Dermis microvascular lymphatic vessel endothelial cell (primary cell): ENCODE data around the gene DCDC2. TPM values are rescaled to one million over a fixed set of nuclear protein-coding genes. Genes with fewer than 3 reads are reported as not detected.
A peak's percentile ranks its signal among the peaks of the same experiment; 100 is the strongest.
"Not testable (repeated sequence)": the region's sequence is repeated elsewhere in the genome, so short reads cannot be mapped to it uniquely, and the experiment has no call there.

Source experiments
- DNase-seq, 2 donors: peaks; one replicate each; pipeline versions ENCODE4 v3.0.0 to v3.0.0-alpha.2; 2010; ENCODE audit warnings: low read depth in 2 of 2
- total RNA-seq: library from RNA; depleted of rRNA; stranded (reverse); fragments of >200 nt; gene quantifications from 2 replicates; pipeline ENCODE4 v1.2.1, GENCODE V29; 2014

The DCDC2 gene
- total RNA-seq, 1 donor from 2014 or later: not detected

- no peak for DNase-seq
These were observed 30.1 kb downstream of the DCDC2 start for GRCh38 chr6:24327756-24328155.

- DNase-seq: no peak
These were observed 31.9 kb downstream of the DCDC2 start for GRCh38 chr6:24325978-24326377.

GRCh38 chr6:24324617-24325016 lies 33.2 kb downstream of the DCDC2 start:
- no peak for DNase-seq

DNA sequence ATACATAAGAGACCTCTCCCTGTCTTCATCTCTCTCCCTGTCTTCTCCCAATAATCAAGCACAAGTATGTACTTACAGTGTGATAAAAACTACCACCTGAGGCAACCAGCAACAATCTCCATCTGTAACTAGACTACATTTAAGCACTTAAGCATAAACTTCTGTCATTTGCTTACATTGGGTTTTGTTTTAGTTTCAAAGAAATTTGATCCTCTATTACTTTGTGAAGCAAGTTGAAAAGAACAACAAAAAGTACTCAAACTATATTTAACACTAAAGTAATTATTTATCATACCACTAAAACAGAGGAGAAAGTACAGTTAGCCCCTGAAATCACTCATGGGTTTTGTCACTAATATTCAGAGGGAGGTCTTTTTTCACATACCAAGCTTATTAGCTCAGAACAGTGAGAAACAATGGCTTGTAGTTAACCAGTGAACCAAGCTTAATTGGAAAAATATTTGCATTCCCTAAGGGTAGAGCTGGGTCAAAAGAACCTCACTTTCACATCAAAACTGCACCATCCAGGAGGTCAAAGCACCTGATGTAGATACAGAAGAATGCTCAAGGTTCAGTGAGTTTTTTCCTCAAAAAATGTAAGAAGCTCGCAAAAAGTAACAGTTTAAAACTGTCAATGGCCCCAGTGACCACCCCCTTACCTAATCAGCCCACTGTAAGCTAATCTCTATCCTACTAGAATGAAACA lies 34.1 kb downstream of the DCDC2 start:
- no peak for DNase-seq

GRCh38 chr6:24322924-24323323 lies 34.9 kb downstream of the DCDC2 start:
- no peak for DNase-seq

DNA sequence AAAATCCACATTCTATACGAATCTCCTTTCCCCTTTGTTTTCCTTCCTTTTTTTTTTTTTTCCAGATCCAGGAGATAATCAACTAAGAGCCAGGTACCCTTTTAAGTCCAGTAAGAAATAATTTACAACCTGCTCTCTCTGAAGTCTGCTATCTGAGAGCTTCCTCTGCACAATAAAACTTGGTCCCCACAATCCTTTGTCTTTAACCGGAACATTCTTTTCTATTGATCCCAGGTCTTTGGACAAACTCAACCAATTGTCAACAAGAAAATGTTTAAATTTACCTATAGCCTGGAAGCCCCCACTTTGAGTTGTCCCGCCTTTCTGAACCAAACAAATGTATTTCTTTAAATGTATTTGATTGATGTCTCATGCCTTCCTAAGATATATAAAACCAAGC lies 35.4 kb downstream of the DCDC2 start:
- not testable (repeated sequence) for DNase-seq

GRCh38 chr6:24321538-24322162 lies 36.2 kb downstream of the DCDC2 start:
- no peak for DNase-seq

- DNase-seq: peak; percentile 4 to 24
These were observed 44.4 kb downstream of the DCDC2 start for GRCh38 chr6:24313251-24314141.

DNA sequence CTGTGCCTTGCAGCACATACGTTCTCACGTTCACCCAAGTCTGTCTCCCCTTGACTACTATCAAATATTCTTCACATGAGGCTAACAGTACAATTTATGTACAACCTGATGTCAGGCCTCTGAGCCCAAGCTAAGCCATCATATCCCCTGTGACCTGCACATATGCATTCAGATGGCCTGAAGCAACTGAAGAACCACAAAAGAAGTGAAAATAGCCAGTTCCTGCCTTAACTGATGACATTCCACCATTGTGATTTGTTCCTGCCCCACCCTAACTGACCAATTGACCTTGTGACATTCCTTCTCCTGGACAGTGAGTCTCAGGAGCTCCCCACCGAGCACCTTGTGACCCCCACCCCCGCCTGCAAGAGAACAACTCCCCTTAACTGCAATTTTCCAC lies 46.1 kb downstream of the DCDC2 start:
- DNase-seq: not testable (repeated sequence)

- no peak for DNase-seq
These were observed 50.0 kb downstream of the DCDC2 start for GRCh38 chr6:24307881-24308280.

DNA sequence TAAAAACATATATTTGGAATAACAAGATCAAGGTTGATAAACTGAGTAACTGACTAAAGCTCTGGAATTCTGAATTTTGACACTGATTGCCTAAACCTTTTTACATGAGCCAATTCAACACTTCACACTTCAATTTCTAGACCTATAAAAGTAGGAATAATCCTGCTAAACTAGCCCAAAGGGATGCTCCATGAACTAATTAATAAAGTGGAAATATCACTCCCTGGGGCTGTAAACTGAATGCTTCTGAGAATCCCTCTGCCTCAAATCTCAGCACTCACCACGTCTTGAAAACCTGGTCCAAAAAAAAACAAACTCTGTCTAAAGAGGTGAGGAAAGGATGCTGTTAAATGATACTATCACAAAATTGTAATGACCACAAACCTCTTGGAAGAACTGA lies 50.9 kb downstream of the DCDC2 start:
- no peak for DNase-seq

DNA sequence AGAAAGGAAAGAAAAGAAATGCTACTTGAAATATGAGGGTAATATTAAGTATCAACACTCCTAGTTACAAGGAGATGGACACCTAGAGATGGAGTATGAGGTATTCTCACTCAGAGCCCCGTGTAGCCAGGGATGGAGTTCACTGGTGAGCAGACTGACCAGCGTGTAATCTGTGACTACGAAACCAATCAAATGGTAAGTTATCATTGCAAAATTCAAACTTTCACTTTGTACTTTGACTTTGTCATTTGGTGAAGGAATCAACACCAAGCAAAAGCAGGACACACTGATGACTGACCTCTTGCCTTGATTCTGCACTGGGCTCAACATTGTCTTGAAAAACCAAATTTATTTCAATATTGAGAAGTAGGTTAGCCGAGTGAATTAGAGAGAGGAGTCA lies 51.8 kb downstream of the DCDC2 start:
- DNase-seq: no peak

DNA sequence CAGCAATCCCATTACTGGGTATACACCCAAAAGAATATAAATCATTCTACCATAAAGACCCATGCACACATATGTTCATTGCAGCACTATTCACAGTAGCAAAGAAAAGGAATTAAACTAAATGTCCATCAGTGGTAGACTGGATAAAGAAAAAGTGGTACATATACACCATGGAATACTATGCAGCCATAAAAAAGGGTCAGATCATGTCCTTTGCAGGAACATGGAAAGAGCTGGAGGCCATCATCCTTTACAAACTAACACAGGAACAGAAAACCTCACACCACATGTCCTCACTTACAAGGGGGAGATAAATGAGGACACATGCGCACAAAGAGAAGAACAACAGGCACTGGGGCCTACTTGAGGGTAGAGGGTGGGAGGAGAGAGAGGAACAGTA lies 60.9 kb downstream of the DCDC2 start:
- DNase-seq: no peak

- DNase-seq: not testable (repeated sequence)
These were observed 64.0 kb downstream of the DCDC2 start for GRCh38 chr6:24293852-24294251.

DNA sequence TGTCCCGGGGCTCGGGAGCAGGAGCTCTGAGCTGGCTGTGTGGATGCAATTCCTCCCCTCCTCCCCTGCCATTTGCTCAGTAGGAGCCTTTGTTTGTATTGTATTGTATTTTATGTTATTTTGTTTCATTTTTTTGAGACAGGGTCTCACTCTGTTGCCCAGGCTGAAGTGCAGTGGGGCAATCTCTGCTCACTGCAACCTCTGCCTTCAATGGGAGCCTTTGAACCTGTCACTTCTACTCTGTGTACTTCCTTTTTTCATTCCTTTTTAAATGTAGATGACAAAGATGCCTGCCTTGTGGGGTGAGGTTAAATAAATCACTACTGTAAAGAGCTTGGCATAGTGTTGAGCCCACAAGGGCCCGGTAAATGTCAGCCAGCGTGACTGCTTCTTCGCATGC lies 70.6 kb downstream of the DCDC2 start:
- no peak for DNase-seq

DNA sequence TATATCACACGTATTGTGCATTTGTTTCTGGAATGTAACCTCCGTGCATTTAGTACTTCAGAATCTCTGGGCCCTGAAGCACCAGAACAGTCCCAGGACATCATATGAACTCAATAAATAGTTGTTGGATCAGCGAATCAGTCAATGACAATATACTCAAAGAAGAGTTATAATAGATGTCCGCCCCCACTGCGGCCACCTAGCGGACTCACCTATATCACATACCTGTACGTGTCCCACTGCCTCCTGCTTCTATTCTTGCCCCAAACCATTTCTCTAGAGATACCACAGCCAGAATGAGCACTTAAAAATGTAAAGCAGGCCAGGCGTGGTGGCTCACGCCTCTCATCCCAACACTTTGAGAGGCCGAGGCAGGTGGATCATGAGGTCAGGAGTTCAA lies 73.9 kb downstream of the DCDC2 start:
- DNase-seq: no peak

DNA sequence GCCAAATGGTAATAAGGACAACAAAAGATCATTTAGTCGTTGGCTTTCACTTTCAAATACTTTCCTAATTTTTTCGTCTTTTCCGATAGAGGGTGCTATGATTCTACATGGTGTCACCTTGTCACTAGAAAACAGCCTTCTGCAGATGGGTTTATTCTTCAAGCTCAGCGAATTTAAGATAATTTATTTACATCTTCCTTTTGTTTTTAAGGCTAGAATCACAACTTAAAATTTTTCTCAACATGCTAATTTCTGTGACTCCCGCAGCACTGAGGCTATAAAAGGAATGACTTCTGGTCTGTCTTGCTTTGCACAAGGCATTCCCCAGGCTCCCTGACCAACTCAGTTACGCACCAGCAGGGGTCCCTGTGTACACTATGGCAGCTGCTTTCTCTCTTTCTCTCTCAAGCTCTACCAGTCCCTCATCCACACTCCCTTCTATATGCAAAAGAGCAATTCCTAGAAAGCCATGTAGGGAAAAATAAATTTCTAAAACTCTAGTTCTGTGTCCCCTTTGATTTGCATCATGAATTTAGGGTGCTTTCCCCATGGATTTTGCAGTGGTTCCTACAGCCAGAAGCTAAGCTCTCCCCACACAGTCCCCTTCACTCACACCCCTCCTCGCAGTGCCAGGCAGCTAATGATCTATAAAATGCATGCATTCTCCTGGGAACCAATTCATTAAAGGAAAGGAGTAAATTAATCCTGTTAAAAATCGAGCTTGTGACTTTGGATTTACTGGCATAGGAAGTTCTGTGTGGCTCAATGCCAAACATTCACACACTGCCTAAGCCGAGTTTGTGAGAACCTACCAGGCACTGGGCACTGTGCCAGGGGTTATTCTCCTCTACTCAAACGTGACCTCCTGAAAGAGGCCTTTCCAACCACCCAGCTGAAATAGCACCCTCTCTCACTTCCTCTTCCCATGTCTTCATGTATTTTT lies 74.5 kb downstream of the DCDC2 start:
- DNase-seq: peak; percentile 71 to 90

- DNase-seq: peak in 1 of 2 donors; percentile 22
These were observed 83.3 kb downstream of the DCDC2 start for GRCh38 chr6:24274441-24275083.

DNA sequence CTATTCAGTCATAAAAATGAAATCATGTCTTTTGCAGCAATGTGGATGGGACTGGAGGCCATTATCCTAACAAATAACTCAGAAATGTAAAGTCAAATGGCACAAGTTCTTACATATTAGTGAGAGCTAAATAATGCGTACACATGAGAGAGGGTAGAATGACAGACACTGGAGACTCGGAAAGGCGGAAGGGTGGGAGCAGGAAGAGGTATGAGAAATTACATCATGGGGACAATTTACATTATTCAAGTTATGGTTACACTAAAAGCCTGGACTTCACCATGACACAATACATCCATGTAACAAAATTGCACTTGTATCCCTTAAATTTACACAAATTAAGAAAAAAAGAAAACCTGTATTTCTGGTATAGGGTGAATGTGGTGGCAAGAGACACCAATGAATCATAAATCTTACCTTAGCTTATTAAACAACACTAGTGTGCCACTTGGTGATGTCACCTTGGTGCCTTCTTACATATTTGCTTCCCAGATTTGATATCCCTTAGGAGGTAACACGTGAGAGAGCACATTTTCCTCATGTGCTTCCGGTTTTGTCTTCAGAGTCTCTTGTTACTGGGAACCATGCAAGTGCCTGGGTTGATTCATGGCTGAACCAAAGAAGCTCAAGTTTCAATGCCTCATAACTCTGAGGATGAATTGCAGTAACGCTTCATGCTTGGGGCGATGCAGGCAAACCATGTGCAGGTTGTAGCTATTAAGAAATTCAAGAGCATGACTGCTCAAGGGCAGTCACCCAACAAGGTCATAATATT lies 84.6 kb downstream of the DCDC2 start:
- DNase-seq: no peak

DNA sequence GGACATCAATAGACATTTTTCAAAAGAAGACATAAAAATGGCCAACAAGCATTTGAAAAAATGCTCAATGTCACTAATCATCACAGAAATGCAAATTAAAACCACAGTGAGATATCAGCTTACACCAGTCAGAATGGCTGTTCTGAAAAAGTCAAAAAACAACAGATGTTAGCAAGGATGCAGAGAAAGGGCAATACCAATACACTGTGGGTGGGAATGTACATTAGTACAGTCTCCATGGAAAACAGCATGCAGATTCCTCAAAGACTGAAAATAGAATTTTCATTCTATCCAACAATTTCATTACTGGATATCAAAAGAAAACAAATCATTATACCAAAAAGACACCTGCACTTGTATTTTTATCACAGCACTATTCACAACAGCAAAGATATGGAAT lies 85.3 kb downstream of the DCDC2 start:
- DNase-seq: no peak
